HG03457 (cell line): ENCODE measurements around the gene FETUB.

Experiments
- ATAC-seq: cut with Tn5 transposase; IDR thresholded peaks from one replicate; pipeline ENCODE4 v1.9.1; 2021; ENCODE audit warnings: moderate number of reproducible peaks; ENCODE audit not compliant: unreplicated experiment

FETUB gene

DNA sequence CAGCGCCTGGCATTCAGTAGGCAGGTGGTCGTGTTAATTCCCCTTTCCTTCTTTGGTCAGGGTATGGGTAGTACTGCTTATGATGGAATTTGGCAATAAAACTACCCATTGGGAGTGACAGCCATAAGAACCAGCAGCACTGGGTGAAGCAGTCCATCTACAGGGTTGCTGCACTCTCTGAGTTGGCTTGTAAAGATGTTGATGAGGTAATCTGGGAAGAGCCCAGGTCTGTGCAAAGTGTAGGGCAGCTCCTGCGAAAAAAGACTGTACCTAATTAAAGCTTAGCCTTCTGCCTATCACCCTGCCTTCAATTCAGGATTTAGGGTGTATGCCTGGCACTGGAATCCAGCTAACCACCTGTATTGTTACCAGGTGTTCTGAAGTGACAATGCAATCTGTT lies 4.7 kb upstream of the FETUB start:
- ATAC-seq, result no peak

GRCh38 chr3:186636536-186636935 lies 3.7 kb upstream of the FETUB start:
- ATAC-seq, result no peak

GRCh38 chr3:186637686-186638085 lies 2.5 kb upstream of the FETUB start:
- no peak for ATAC-seq

- ATAC-seq, result no peak
Measured at GRCh38 chr3:186638259-186638658, 1.9 kb upstream of the FETUB start.

DNA sequence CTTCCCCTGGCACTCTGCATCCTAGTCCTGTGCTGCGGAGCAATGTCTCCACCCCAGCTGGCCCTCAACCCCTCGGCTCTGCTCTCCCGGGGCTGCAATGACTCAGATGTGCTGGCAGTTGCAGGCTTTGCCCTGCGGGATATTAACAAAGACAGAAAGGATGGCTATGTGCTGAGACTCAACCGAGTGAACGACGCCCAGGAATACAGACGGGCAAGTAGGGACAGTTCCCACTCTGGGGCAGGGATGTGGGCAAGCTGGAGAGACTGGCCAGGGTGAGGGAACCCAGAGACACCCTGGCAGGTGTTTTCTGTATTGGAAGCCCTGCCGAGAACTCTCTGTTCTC lies 247 bp downstream of the FETUB start:
- ATAC-seq, result no peak

DNA sequence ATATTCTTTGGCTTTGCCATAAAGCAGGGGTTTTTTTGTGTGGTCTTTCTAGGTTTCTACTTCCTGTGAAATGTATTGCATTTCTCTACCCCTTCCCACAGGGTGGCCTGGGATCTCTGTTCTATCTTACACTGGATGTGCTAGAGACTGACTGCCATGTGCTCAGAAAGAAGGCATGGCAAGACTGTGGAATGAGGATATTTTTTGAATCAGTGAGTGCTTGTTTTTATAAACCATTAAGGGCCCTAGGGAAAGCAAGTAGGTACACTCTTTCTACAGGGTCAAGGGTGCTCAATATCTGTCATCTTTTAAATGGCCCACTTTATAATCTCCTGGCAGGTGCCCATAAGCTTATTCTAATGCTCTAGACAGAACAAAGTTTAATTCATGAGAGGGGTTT lies 730 bp downstream of the FETUB start:
- ATAC-seq, result no peak

- no peak for ATAC-seq
Measured at GRCh38 chr3:186642014-186642413, 1.8 kb downstream of the FETUB start.

DNA sequence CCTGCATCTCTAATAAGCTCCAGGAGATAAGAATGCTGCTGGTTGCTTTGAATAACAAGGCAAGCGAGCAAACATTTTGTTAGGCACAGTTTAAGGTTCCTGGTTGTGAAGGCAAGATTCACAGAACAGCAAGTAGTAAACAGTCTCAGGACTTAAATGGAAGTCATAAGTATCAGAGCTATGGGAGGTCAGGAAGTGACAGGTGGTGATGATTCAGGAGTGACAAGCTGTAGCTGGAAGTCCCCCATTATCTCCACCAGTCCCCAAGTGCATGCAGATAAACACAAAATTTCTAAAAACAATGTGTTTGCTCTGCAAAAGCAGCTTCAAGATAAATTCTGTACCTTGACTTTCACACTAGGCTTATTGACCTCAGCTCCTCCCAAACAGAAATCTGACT lies 3.3 kb downstream of the FETUB start:
- ATAC-seq, result no peak

DNA sequence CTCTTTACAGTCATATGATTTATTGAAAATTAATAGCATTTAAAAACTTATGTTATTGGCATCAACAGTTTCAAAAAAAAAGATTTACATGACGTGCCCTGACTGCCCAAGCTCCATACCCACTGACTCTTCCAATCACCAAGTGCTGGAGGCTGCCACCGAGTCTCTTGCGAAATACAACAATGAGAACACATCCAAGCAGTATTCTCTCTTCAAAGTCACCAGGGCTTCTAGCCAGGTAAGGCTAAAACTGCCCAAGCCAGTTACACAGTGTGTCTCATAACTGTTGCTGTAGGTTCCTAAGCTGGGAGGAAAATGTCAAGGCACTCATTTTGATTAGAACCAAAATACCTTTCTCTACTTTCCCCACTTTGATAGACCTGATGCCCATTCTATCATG lies 4.5 kb downstream of the FETUB start:
- no peak for ATAC-seq

DNA sequence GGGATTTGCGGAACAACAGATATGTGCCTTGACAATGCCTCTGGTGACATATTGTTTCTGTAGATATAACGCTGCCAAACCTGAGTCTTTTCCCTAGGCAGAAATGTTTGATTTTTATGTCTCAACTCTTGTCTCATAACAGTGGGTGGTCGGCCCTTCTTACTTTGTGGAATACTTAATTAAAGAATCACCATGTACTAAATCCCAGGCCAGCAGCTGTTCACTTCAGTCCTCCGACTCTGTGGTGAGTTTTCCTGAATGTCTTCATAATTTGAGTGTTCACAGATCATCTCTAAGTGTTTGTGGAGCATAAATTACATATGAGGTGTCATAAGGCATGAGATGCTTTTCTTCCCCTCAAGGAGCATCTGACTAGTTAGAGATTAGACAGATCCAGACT lies 5.9 kb downstream of the FETUB start:
- no peak for ATAC-seq

GRCh38 chr3:186646841-186647240 lies 6.6 kb downstream of the FETUB start:
- no peak for ATAC-seq

GRCh38 chr3:186648851-186649250 lies 8.7 kb downstream of the FETUB start:
- ATAC-seq, result no peak

DNA sequence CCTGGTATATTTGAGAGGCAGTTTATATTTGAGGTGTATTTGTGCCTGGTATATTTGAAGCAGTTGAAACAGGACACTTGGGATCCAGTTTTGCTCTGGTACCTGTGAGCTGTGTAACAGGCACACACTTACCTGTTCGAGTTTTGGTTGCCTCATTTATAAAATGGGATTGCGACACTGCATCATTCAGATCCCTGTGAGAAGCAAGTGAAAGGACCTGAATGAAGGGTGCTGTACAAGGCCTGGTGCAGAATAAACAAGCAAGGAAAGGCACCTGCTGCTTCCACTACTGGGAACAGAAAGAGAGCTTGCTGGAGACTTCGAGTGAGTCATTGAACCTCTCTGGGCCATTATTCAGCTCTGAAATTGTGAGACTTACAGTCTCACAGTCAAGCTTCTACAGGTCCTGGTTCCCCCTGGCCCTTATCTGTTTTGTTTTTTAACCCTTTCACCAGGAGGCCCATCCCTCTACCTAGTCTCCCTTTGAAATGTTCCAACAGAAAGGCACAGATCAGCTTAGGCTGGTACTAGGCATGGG lies 11.5 kb downstream of the FETUB start:
- ATAC-seq, result no peak

DNA sequence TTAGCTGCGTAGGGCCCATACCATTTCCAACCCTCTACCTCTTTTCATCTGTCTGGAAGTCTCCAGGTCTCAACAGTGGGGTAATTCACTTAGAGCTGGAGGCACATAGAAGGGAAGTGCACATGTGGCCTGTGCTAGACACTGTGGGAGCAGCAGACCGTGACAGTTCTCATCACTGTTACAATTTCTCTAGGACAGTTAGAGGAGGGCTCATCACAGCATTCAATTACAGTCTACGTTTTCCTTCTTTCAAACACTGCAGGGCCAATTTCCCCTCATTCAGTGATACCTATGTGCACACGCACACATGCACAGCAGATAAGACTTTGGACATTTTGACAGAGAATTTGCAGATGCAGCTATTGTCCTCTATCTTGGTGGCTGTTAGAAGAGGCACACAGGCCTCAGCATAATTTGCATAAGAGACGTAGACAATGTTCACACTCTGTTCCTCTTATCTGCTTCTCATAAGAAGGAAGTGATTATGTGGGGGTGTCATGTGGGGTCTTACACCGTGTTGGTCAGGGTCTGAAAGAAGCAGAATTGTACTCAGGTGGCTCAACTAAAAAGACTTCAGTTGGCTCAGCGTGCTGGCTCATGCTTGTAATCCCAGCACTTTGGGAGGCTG lies 13.0 kb downstream of the FETUB start:
- peak; percentile 76 for ATAC-seq

GRCh38 chr3:186653984-186654383 lies 13.8 kb downstream of the FETUB start:
- no peak for ATAC-seq

- ATAC-seq, result no peak
Measured at GRCh38 chr3:186663361-186664118, 23.3 kb downstream of the FETUB start.

GRCh38 chr3:186664119-186664495 lies 23.9 kb downstream of the FETUB start:
- ATAC-seq, result no peak

- ATAC-seq, result no peak
Measured at GRCh38 chr3:186664506-186664905, 24.3 kb downstream of the FETUB start.

DNA sequence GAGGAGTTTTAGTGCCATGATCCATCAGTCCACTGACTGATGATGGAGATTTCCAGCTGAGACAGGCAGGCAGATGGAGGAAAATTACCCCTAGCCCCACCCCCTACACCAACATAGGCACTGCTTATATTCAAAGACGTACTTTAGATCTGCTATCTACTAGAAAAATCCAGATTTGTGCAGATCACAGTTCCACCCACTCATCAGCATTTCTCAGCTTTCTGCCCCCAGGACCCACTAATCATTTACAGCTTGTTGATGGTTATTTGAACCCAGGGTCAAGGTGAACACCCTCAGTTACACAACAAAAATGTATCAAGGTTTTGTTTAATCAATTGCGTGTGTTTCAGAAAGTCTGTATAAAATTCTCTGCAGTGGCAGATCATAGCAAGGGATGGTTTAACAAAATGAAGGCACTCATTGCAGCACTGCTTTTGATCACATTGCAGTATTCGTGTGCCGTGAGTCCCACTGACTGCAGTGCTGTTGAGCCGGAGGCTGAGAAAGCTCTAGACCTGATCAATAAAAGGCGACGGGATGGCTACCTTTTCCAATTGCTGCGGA lies 25.5 kb downstream of the FETUB start, which contains the start of gene HRG:
Gene HRG, plus strand, starts transcription at position 390 of the 564 bp plus-strand sequence. Its CDS starts 18 bp downstream, at position 408.
- ATAC-seq, result no peak

DNA sequence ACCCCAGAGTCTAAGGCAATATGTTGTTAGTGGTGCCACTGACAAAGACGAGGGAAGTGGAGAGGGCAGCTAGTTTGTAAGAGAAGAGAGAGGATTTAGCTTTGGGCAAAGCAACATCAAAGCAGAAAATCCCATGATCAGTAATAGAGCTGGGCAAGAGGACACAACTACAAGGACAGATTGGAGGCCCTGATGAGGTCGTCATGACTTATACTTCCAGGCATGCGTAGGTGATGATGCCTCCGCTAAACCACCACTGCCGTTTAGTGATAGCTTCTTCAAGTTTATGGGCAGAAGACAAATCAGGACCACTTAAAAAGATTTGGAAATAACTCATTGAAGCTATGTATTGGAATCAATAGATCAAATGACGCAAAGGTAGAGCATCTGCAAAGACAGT lies 28.2 kb downstream of the FETUB start:
- ATAC-seq, result no peak

- no peak for ATAC-seq
Measured at GRCh38 chr3:186669378-186670084, 29.3 kb downstream of the FETUB start.

GRCh38 chr3:186670155-186670554 lies 30.0 kb downstream of the FETUB start:
- no peak for ATAC-seq
